ENCODE results near the gene UNC93B1.

The UNC93B1 gene

GRCh38 chr11:68040101-68040956, 36.4 kb upstream of the UNC93B1 start:
- DNase-seq, result no peak

GRCh38 chr11:68039526-68040086, 35.7 kb upstream of the UNC93B1 start:
- DNase-seq, result no peak

GRCh38 chr11:68038718-68039525, 35.0 kb upstream of the UNC93B1 start, which contains the start of gene TCIRG1:
TSS of gene TCIRG1 (plus strand) at chr11:68039025. CDS start at chr11:68041272, 2,247 bp downstream.
- DNase-seq, result peak; percentile 46

DNA sequence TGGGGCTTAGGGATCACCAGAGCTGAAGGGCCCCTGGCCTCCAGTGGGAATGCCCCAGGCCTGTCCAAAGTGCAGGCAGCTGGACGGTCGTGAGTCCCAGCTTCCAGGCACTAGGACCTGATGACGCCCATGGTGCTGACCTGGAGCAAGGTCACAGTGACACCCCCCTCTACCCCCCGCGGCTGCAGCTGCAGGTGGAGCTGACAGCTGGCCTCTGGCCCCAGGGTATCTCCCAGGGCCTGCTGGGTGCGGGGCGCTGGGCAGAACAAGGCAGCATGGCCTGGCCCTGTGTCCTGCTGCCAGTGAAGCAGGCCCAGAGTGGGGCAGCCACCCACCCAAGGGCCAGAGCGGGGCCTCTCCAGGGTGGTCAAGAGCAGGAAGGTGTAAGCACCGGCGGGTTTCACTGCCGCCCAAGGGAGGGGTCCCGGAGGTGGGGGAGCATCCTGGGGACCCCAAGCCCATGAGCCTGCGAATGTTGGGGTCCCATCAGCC, 34.4 kb upstream of the UNC93B1 start:
- DNase-seq, result no peak

GRCh38 chr11:68037411-68038225, 33.7 kb upstream of the UNC93B1 start:
- DNase-seq, result no peak

DNA sequence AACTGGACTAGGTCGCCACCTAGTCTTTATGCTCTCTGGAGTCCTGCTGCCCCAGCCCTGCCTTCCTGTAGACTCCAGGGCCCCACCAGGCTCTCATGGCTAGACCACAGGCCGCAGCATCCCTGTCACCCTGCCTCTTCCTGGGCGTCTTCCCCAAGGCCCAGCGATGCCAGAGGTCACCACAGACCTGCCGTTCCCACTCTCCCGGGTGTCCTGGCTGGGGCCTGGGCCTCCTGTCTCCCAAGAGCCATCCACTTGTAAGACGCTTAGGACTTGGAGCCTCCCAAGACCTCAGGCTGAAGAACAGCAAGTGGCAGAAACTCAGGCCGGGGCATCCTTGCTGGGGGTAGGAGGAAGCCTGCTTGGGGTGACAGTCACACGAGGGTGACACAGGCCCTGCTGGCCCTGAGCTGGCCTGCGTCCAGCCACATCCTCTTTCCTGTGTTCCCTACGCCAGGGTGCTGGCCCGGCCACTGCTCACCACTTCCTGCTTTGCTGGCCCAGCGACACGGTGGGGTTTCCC, 32.9 kb upstream of the UNC93B1 start:
- DNase-seq, result no peak

DNA sequence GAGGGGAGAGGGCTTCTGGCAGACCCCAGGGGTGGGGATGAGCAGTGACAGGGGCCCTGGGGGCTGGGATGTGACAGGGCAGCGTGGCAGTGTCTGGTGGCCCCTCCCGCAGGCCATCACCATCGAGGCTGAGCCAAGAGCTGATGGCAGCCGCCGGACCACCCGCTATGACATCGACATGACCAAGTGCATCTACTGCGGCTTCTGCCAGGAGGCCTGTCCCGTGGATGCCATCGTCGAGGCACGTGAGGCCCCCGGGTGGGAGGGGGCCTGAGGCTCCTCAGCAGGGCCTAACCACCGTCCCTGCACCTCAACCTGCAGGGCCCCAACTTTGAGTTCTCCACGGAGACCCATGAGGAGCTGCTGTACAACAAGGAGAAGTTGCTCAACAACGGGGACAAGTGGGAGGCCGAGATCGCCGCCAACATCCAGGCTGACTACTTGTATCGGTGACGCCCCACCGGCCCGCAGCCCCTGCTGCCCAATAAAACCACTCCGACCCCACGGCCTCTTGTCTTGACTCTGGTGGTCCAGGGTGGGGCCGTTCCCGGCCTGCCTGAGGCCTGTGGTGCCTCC, 32.3 kb upstream of the UNC93B1 start:
- DNase-seq, result no peak

DNA sequence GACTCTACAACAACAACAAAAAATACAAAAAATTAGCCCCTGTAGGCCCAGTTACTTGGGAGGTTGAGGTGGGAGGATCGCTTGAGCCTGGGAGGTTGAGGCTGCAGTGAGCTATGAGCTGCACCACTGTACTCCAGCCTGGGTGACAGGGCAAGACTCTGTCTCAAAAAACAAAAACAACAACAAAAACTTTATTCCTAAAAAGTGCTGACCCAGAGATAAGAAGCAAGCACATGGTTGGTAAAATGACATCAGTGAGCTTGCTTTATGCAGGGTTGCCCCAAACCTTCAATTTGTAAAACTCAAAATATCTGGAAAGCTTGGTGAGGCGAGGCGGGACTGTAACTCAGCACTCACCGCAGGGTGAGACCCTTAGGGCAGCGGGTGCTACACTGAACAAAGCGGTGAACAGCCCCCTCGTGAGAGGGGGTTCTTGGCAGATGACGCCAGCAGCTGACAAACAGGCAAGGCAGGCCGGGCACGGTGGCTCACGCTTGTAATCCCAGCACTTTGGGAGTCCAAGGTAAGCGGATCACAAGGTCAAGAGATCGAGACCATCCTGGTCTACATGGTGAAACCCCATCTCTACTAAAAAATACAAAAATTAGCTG, 31.5 kb upstream of the UNC93B1 start:
- DNase-seq, result no peak

- DNase-seq, result no peak
These were observed 29.8 kb upstream of the UNC93B1 start for GRCh38 chr11:68033708-68034045.

GRCh38 chr11:68032997-68033707, 29.3 kb upstream of the UNC93B1 start:
- no peak for DNase-seq

GRCh38 chr11:68032003-68032402, 28.1 kb upstream of the UNC93B1 start:
- DNase-seq, result no peak

DNA sequence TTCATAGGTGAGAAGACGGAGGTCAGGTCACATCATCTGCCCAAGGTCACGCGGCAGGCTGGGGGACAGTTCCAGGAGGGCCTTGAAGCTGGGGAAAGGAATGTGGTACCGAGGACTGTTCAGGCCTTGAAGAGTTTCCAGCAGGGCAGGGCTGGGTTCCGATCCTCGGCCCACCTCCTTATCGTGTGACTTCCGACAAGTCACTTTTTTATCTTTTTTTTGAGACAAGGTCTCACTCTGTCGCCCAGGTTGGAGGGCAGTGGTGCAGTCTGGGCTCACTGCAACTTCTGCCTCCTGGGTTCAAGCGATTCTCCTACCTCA, 27.2 kb upstream of the UNC93B1 start:
- no peak for DNase-seq

DNA sequence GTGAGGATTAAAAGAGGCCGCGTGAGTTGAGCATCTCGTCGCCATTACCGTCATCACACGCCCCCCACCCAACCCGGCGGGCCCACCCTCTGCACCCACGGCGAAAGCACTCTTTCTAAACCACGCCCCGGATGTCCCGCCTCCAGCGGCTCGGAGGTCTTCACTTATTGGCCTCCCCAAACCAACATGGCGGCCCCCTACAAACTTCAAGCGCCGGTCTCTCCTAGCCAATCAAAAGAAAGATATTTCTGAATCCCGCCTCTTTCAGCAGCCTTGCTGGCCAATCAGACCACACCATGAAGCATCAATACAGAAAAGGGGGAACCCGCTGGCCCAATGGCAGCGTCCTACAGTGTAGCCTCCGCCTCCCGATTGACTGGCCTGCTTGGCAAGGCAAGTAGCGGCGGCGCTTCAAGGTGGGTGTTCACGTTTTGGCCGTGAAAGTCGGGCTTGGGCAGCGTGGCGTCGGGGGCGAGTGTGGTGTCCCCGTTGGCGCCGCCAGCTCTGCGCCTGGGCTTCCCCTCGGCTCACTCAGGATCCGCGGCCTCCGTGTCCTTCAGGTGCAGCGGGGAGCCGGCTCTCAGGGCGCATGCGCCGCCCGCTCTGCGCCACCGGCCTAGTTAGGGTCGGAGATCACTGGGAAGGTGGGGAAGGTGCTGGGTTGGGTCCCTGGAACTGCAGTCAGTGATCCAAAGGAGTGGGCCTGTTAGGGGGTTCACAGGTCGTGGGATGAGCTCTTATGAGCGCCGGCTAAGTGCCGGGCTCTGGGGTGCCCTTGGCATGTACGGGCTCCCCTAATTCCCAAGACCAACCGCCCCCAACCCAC, 26.6 kb upstream of the UNC93B1 start, which contains the start of gene NDUFS8:
TSS of gene NDUFS8 (plus strand) at position 364 of the 826 bp plus-strand sequence. CDS start 1,471 bp downstream, outside the sequence.
- DNase-seq, result peak; percentile 98

DNA sequence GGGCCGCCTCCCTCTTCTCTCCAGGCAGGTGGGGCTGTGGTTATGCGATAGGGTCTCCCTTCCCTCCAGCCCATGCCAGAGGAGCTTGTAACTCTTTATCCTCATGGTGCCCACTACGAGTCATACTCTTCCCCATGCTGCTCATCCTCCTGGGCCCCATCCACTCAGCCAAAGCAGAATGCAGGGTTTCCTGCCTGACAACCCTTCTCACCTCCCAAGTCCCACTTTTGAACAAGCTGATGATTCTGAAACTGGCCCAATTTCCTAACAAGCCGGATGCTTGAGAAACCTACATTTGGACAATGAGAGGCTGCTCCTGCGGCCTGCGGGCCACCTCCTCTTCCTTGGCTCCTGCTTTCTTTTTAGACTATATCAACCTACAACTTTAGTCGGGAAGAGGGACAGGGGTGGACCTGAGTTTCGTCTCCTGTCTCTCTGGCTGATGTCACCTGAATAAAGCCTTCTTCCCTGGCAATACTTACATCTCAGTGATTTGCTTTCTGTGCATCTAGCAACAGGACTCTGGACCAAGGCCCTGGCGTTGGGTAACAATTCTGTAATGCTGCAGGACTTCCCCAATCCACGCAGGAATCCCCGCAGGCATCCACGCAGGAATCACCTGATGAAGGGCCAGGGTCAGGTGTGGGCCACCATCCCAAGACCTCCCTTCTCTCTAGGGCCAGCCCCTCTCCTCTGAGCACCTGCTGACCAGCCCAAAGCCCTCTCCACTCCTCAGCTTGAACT, 25.1 kb upstream of the UNC93B1 start:
- DNase-seq, result no peak

- DNase-seq, result no peak
These were observed 23.8 kb upstream of the UNC93B1 start for GRCh38 chr11:68027667-68028066.

DNA sequence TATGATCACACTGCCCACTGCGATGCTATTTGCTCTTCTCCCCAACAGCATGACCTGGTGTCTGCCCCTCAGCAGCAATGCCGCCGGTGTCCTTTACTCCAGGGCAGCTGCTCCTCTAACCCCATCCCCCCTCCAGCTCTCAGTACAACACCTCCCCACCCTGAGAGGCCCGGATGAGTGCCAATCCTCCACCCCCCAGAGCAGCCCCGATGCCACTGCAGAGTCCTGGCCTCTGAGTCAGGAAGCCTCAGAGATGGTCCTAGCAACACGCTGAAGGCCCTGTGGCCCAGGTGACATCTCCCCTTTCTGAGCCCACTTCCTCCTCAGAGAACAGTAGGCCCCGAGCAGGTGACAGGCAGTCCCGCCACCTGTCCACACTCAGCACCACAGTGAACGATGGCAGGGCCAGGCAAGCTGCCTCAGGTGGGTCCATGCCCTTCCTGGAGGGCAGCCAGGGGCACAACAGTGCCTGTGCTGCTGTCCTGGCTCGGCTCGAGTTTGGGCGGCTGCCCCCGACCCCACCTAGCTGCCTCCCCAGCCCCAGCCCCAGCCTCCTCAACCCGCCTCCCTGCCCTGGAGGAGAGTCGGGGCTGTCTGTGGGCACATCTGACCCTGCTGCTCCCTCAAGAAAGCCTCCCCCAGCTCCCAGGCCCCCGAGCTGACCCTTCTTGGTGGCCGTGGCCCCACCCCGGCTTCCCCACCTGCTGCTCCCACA, 22.7 kb upstream of the UNC93B1 start:
- peak; percentile 81 for DNase-seq

DNA sequence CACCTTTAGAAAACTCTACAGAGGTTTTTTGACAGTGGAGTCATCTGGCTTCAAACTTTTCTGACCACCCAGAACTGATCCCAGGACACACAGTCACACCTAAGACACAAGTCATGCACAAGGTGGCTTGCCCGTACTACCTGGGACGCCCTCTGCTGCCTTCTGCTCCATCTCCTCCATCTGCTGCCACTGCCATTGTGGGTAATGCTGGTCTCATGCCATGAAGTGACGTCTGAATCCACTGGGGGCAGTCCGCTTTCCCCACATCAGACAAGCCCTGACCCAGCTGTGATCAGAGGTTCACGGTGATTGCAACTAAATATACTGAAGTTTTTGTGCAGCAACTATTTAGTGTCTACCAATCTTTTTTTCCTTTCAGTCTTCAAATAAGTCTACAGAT, 21.1 kb upstream of the UNC93B1 start:
- DNase-seq, result no peak

GRCh38 chr11:68024508-68024907, 20.6 kb upstream of the UNC93B1 start:
- no peak for DNase-seq

GRCh38 chr11:68022531-68022930, 18.6 kb upstream of the UNC93B1 start:
- no peak for DNase-seq

Data from NCI-H2029 (cell line).